K562 (cell line): ENCODE measurements around the gene YES1. TPM values are rescaled to one million over a fixed set of nuclear protein-coding genes. Genes with fewer than 3 reads are reported as not detected.

ENCODE experiments used
- BRD9 ChIP-seq: fragments of 450-650 bp; IDR thresholded peaks from 2 replicates; pipeline ENCODE4 v1.6.1; 2018; ENCODE audit warnings: low read depth; ENCODE audit not compliant: partially characterized antibody
- BRF1 ChIP-seq: IDR thresholded peaks from 3 replicates; pipeline ENCODE4 v1.6.1; 2011; ENCODE audit warnings: borderline replicate concordance, mild to moderate bottlenecking; ENCODE audit not compliant: insufficient read length; ENCODE audit errors: extremely low read depth
- CEBPG ChIP-seq, 3 experiments: fragments of 200-800 bp in 1 of 3; sonication (Bioruptor generic) in 1 of 3; sonication (generic) in 1 of 3; formaldehyde crosslinking in 1 of 3; IDR thresholded peaks in 2 of 3; conservative IDR thresholded peaks in 1 of 3; 2 replicates each; pipeline versions ENCODE4 v1.6.1 to v1.8.0; 2016 to 2022; ENCODE audit warnings: missing compliant biosample characterization in 2 of 3, missing genetic modification characterization in 2 of 3, mild to moderate bottlenecking in 1 of 3, missing genetic modification reagents in 1 of 3
- CHCHD3 ChIP-seq: fragments of 250-450 bp; sonication (Bioruptor Pico); IDR thresholded peaks from 2 replicates; pipeline ENCODE4 v2.1.2; 2022; ENCODE audit warnings: mild to moderate bottlenecking
- CTCF ChIP-seq, 3 experiments: IDR thresholded peaks in 2 of 3; conservative IDR thresholded peaks in 1 of 3; 2 replicates each; pipeline ENCODE4 v1.5.1; 2011 to 2012; ENCODE audit warnings: low read length in 3 of 3, mild to moderate bottlenecking in 3 of 3, control low read depth in 2 of 3, improper control_type of control experiment in 1 of 3, inconsistent platforms in 1 of 3, low read depth in 1 of 3, mixed read lengths in 1 of 3, moderate library complexity in 1 of 3; ENCODE audit not compliant: insufficient read depth in 2 of 3
- E2F5 ChIP-seq: sonication (generic); formaldehyde crosslinking; IDR thresholded peaks from 2 replicates; pipeline ENCODE4 v1.8.0; 2022; ENCODE audit warnings: mild to moderate bottlenecking, missing genetic modification reagents
- ETS1 ChIP-seq: conservative IDR thresholded peaks from 2 replicates; pipeline ENCODE4 v1.6.1; 2011; ENCODE audit warnings: low read depth, mild to moderate bottlenecking, low read length; ENCODE audit not compliant: control insufficient read depth
- GTF2E2 ChIP-seq: fragments of 200-800 bp; sonication (Bioruptor generic); IDR thresholded peaks from 2 replicates; pipeline ENCODE4 v1.6.1; 2016; ENCODE audit warnings: missing genetic modification characterization, missing compliant biosample characterization
- ID3 ChIP-seq, 2 experiments: fragments of 250-450 bp in 1 of 2; fragments of 450-650 bp in 1 of 2; sonication (Bioruptor Pico) in 1 of 2; IDR thresholded peaks; 2 replicates each; pipeline versions ENCODE4 v1.6.1 to v1.8.0; 2016 to 2021; ENCODE audit warnings: mild to moderate bottlenecking in 2 of 2, moderate library complexity in 2 of 2, missing compliant biosample characterization in 1 of 2, missing genetic modification characterization in 1 of 2
- KLF1 ChIP-seq: fragments of 450-650 bp; IDR thresholded peaks from 2 replicates; pipeline ENCODE4 v1.6.1; 2016; ENCODE audit warnings: missing genetic modification characterization, missing compliant biosample characterization
- MYC ChIP-seq, 2 experiments: fragments of 250-450 bp in 1 of 2; sonication (Bioruptor Pico) in 1 of 2; IDR thresholded peaks; 2 replicates each; pipeline versions ENCODE4 v1.5.1 to v1.6.1; 2012 to 2021; ENCODE audit warnings: low read depth in 2 of 2, borderline replicate concordance in 1 of 2, improper control_type of control experiment in 1 of 2, low read length in 1 of 2, mild to moderate bottlenecking in 1 of 2, moderate library complexity in 1 of 2
- NFE2 ChIP-seq: IDR thresholded peaks from 2 replicates; pipeline ENCODE4 v1.6.1; 2014; ENCODE audit warnings: antibody characterized with exemption, low read depth
- NFIX ChIP-seq: fragments of 250-450 bp; sonication (Bioruptor Pico); IDR thresholded peaks from 2 replicates; pipeline ENCODE4 v1.4.0; 2020; ENCODE audit warnings: low read depth, mild to moderate bottlenecking, moderate library complexity
- PRDM10 ChIP-seq: fragments of 450-650 bp; IDR thresholded peaks from 2 replicates; pipeline ENCODE4 v1.6.1; 2018; ENCODE audit not compliant: partially characterized antibody
- RBM34 ChIP-seq: fragments of 200-400 bp; formaldehyde crosslinking; IDR thresholded peaks from 2 replicates; pipeline ENCODE4 v1.6.1; 2018; ENCODE audit warnings: low read length, borderline replicate concordance; ENCODE audit not compliant: insufficient read depth
- ZNF3 ChIP-seq: fragments of 250-450 bp; sonication (Bioruptor Pico); IDR thresholded peaks from 2 replicates; pipeline ENCODE4 v1.5.0; 2021; ENCODE audit warnings: mild to moderate bottlenecking, moderate library complexity
- ZNF324 ChIP-seq: fragments of 250-450 bp; sonication (Bioruptor Pico); IDR thresholded peaks from 2 replicates; pipeline ENCODE4 v1.4.0; 2020; ENCODE audit warnings: mild to moderate bottlenecking
- polyA plus RNA-seq, 8 experiments: library from polyadenylated mRNA; depleted of rRNA in 4 of 8; stranded (reverse) in 5 of 8; unstranded in 3 of 8; fragments of >200 nt; fragmentation: Nextera tagmentation in 2 of 8; fragmentation: Illumina TruSeq in 1 of 8; extraction: Ambion mirVana in 2 of 8; extraction: Trizol in 1 of 8; gene quantifications; 2 replicates each; pipeline versions ENCODE4 v1.2.1 to v1.2.3, GENCODE V29; 2011 to 2014; ENCODE audit warnings: inconsistent platforms in 1 of 8, missing spikeins in 1 of 8
- total RNA-seq, 7 experiments: library from RNA; depleted of rRNA in 6 of 7; stranded (reverse); fragments of >200 nt in 6 of 7; fragmentation: Illumina TruSeq in 2 of 7; extraction: Trizol in 2 of 7; gene quantifications; 2 replicates each; pipeline versions ENCODE4 v1.2.1 to v1.2.3, GENCODE V29; 2011 to 2021; ENCODE audit warnings: low replicate concordance in 1 of 7

YES1 gene
- total and polyA plus RNA-seq, 9 of the 15 experiments (the other 6 are each of a cell fraction or from before 2014, with no cell fraction given): 37.2 to 115 (median 77.7) TPM

- TF ChIP-seq PRDM10 (no peak), ZNF324 (CRISPR knock-in tag) (no peak), BRF1 (no peak), NFIX (CRISPR knock-in tag) (no peak), E2F5 (no peak), CTCF (IDR thresholded peaks at IDR 0.05 in 2 of 3, conservative IDR thresholded peaks at IDR 0.05 in 1 of 3; ENCODE audit: insufficient read depth in 2 of 3, low read depth in 1 of 3, low read length in 3 of 3) (peak in 2 of 3 experiments; percentile 40; a peak in 3 of 6 replicates), ZNF3 (no peak), ID3 (CRISPR knock-in tag; IDR thresholded peaks at IDR 0.05) (no peak), ID3 (tag; IDR thresholded peaks at IDR 0.05) (peak; percentile 57; the same call in 1 of the 2 replicates), CEBPG (CRISPR knock-in tag; IDR thresholded peaks at IDR 0.05) (peak; percentile 74), CEBPG (tag; conservative IDR thresholded peaks at IDR 0.05 in 1 of 2, IDR thresholded peaks at IDR 0.05 in 1 of 2) (peak; percentile 70 to 79), BRD9 (peak; percentile 70), MYC (IDR thresholded peaks at IDR 0.05; ENCODE audit: low read depth, low read length) (peak; percentile 94), MYC (CRISPR knock-in tag; IDR thresholded peaks at IDR 0.05; ENCODE audit: borderline replicate concordance, low read depth) (no peak), GTF2E2 (tag) (no peak), NFE2 (no peak), ETS1 (no peak; the same call in 1 of the 2 replicates), RBM34 (no peak), KLF1 (tag) (no peak), CHCHD3 (CRISPR knock-in tag) (no peak)
Observed at GRCh38 chr18:711657-712400, 100.2 kb downstream of the YES1 start (continued).
